Measurements from ENCODE around the gene BATF2. TPM values are rescaled to one million over a fixed set of nuclear protein-coding genes. Genes with fewer than 3 reads are reported as not detected.

BATF2 gene, protein sequence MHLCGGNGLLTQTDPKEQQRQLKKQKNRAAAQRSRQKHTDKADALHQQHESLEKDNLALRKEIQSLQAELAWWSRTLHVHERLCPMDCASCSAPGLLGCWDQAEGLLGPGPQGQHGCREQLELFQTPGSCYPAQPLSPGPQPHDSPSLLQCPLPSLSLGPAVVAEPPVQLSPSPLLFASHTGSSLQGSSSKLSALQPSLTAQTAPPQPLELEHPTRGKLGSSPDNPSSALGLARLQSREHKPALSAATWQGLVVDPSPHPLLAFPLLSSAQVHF
- total RNA-seq: 1 to 10 TPM; 1.5 to 3.4 (median 1.6) TPM

DNA sequence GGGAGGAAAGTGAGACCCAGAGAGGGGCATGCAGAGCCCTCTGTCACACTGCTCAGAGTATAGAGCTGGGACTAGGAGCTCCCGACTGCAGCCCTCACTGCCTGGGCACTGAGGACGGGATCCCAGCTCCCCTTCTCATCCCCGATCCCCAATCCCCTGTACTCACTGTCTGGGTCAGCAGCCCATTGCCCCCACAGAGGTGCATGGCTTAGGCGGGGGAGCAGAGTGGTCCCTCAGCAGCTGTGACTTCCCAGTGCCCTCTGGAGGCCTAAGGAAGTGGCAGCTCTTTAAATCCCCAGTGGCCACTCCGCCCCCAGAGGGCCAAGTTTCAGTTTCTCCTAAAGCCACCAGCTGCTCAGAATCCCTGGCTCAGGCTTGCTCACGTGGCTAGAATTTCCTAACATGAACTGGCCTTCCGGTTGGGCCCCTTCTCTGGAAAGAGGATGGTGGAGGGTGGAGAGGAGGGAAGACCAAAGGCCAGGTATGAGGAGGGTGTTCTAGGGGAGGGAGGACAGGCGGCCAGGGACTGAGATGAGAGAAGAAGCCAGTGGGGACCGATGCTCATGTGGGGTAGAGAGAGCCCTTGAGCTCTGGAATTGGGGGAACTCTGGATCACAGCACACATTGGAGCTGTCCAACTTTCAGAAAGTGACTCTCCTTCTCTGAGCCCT, at the start of gene BATF2:
Gene BATF2 (minus strand): TSS at position 262 of the 671 bp plus-strand sequence. CDS start 57 bp downstream, at position 205.
- WGBS, 2 donors (ENCODE audit: low coverage in 1 of 2): 26 to 75% methylated on average over 2 to 6 of the region's 9 CpGs
- peak; percentile 91 for ATAC-seq
- TF ChIP-seq, protein P1, sequence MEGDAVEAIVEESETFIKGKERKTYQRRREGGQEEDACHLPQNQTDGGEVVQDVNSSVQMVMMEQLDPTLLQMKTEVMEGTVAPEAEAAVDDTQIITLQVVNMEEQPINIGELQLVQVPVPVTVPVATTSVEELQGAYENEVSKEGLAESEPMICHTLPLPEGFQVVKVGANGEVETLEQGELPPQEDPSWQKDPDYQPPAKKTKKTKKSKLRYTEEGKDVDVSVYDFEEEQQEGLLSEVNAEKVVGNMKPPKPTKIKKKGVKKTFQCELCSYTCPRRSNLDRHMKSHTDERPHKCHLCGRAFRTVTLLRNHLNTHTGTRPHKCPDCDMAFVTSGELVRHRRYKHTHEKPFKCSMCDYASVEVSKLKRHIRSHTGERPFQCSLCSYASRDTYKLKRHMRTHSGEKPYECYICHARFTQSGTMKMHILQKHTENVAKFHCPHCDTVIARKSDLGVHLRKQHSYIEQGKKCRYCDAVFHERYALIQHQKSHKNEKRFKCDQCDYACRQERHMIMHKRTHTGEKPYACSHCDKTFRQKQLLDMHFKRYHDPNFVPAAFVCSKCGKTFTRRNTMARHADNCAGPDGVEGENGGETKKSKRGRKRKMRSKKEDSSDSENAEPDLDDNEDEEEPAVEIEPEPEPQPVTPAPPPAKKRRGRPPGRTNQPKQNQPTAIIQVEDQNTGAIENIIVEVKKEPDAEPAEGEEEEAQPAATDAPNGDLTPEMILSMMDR (IDR thresholded peaks at IDR 0.05): peak in 3 of 4 experiments; percentile 55 to 64 (median 62)
- no peak for TF ChIP-seq EP300 (IDR thresholded peaks at IDR 0.05)
- no peak for TF ChIP-seq POLR2A (IDR thresholded peaks at IDR 0.05)
- TF ChIP-seq POLR2AphosphoS5 (IDR thresholded peaks at IDR 0.05): peak; percentile 25

DNA sequence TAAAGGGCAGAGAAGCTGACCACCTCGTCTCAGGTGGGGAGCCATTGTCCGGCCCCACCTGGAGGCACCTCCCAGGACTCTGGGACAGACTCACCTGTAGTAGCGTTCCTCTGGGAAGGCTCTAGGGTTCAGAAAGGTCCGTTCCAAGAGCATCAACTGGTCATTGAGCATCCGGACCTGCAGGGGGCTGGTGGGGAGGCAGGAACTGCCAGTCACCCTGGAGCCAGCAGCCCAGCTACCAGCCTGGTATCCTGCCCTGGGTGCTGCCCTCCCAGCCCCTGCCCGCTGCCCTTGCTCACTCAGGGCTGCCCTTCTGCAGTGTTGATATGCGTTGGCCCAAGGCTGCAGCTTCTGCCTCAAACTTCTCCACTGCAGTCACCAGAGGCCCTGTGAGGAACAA, 49.0 kb upstream of the BATF2 start:
- Histone ChIP-seq H3K27ac (no peak overlapping the region), H3K27me3 (no peaks in the 10 kb centered on the region), H3K4me1 (peaks cover 0 to 62% (median 13%) of the 10 kb centered on the region in 3 donors), H3K4me3 (no peak overlapping the region), H3K36me3 (peaks cover 0 to 26% of the 10 kb centered on the region in 2 donors), H3K9me3 (no peaks in the 10 kb centered on the region)
- TF ChIP-seq, protein P1 (IDR thresholded peaks at IDR 0.05): no peak
- TF ChIP-seq POLR2AphosphoS5 (IDR thresholded peaks at IDR 0.05): no peak
- TF ChIP-seq POLR2A (IDR thresholded peaks at IDR 0.05): no peak
- TF ChIP-seq EP300 (IDR thresholded peaks at IDR 0.05): no peak
- no peak for ATAC-seq
- no CpG with 5 or more reads among the region's 7 CpGs for WGBS, 2 donors (ENCODE audit: low coverage in 1 of 2)

More for the DNA sequence above, at the start of gene BATF2:
- Histone ChIP-seq H3K27ac (peak within 1 kb of the TSS in 3 of 4 donors; percentile 59 to 77 (median 71)), H3K4me3 (peak within 1 kb of the TSS; percentile 15 to 51), H3K9me3 (no peaks in the 10 kb centered on the region), H3K36me3 (peaks cover 0 to 6% of the 10 kb centered on the region in 2 donors), H3K4me1 (peaks cover 0 to 22% (median 0%) of the 10 kb centered on the region in 3 donors), H3K27me3 (no peaks in the 10 kb centered on the region)

DNA sequence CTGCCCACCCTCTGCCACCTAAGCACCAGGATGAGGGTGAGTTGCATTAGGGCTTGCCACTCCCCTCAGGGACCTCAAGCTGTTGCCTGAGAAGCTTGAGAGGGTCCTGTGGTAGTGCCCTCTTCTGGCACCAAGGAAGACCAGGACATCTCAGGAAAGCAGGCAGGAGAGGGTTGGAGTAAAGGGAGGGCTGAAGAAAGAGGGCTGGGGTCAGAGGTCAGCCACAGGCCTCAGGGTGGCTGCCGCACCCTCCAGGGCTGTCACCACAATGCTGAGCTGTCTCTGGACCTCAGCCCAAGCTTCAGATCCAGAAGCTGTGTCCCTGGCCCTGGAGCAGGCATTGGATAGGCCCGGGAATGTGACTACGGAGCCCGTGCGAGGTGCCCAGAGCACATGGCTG, 48.3 kb upstream of the BATF2 start:
- Histone ChIP-seq H3K4me3 (no peak overlapping the region), H3K27ac (no peak overlapping the region), H3K4me1 (peaks cover 0 to 68% (median 18%) of the 10 kb centered on the region in 3 donors), H3K9me3 (no peaks in the 10 kb centered on the region), H3K36me3 (peaks cover 0 to 26% of the 10 kb centered on the region in 2 donors), H3K27me3 (no peaks in the 10 kb centered on the region)
- TF ChIP-seq, protein P1 (IDR thresholded peaks at IDR 0.05): no peak
- TF ChIP-seq POLR2A (IDR thresholded peaks at IDR 0.05): no peak
- no peak for TF ChIP-seq POLR2AphosphoS5 (IDR thresholded peaks at IDR 0.05)
- TF ChIP-seq EP300 (IDR thresholded peaks at IDR 0.05): no peak
- no peak for ATAC-seq
- 85% methylated on average over 4 of the region's 5 CpGs; no CpG with 5 or more reads in 1 of the 2 donors for WGBS, 2 donors (ENCODE audit: low coverage in 1 of 2)

DNA sequence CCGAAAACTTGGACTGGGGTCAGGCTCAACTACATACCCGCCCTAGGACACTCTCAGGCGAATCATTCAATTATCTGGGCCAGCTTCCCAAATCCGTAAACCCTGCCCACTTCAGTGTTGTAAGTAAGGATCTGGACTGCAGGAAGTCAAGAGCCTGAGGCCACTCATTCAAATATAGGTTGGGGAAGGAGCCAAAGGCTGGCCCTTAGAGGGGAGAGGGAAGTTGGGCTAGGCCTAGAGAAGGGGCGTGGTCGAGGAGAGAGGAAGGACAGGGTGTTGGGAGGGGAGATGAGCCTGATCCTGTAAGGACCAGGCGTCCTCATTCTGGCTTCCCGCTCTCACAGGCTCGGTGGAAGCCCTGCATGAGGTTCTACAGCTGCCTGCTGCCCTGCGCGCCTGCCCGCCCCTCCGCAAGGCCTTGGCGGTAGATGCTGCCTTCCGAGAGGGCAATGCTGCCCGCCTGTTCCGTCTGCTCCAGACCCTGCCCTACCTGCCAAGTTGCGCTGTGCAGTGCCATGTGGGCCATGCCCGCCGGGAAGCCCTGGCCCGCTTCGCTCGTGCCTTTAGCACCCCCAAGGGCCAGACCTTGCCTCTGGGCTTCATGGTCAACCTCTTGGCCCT, 47.2 kb upstream of the BATF2 start:
- TF ChIP-seq EP300 (IDR thresholded peaks at IDR 0.05) (no peak), POLR2AphosphoS5 (IDR thresholded peaks at IDR 0.05) (no peak), POLR2A (IDR thresholded peaks at IDR 0.05) (no peak)
- TF ChIP-seq, protein P1 (IDR thresholded peaks at IDR 0.05): no peak
- 100% methylated on average over 2 of the region's 23 CpGs; no CpG with 5 or more reads in 1 of the 2 donors for WGBS, 2 donors (ENCODE audit: low coverage in 1 of 2)

More for the DNA sequence above, 47.2 kb upstream of the BATF2 start:
- no peak overlapping the region for H3K4me3 ChIP-seq
- H3K9me3 ChIP-seq: no peaks in the 10 kb centered on the region
- no peaks in the 10 kb centered on the region for H3K27me3 ChIP-seq
- H3K27ac ChIP-seq: no peak overlapping the region
- H3K4me1 ChIP-seq: peaks cover 0 to 69% (median 18%) of the 10 kb centered on the region in 3 donors
- H3K36me3 ChIP-seq: peaks cover 0 to 37% of the 10 kb centered on the region in 2 donors
- ATAC-seq: no peak
